H1 (cell line): ENCODE results near the gene CCR8. TPM values are rescaled to one million over a fixed set of nuclear protein-coding genes. Genes with fewer than 3 reads are reported as not detected.

Experiments used
- ASH2L ChIP-seq: fragments of 200-600, 300-600 bp; sonication (generic); IDR thresholded peaks from one replicate; pipeline ENCODE4 v1.7.1; 2017; ENCODE audit warnings: low read length
- SUZ12 ChIP-seq: fragments of 200-600 bp; sonication (generic); IDR thresholded peaks from 2 replicates; pipeline ENCODE4 v1.6.1; 2012; ENCODE audit warnings: mild to moderate bottlenecking, inconsistent platforms, low read length, moderate library complexity, mixed read lengths
- polyA plus RNA-seq, 7 experiments: library from polyadenylated mRNA; depleted of rRNA in 3 of 7; stranded (reverse) in 5 of 7; unstranded in 2 of 7; fragments of >200 nt in 5 of 7; fragments of 200-250 nt in 2 of 7; gene quantifications; 1 replicate in 5 of 7; 2 replicates in 1 of 7; 4 replicates in 1 of 7; pipeline versions ENCODE4 v1.2.1 to v1.2.3, GENCODE V29; 2011 to 2013; ENCODE audit warnings: missing spikeins in 2 of 7, mixed read lengths in 2 of 7
- total RNA-seq: library from RNA; stranded (reverse); fragmentation: NEBNext Ultra II Directional; extraction: Animal tissue kit (Norgen Biotek cat#: 25700); gene quantifications from 2 replicates; pipeline ENCODE4 v1.2.1, GENCODE V29; 2021

Gene CCR8
- total and polyA plus RNA-seq, 2 of the 8 experiments (the other 6 are each of a cell fraction or from before 2014, with no cell fraction given): 0.35 TPM; not detected in 1

GRCh38 chr3:39338201-39338600 is 8.7 kb downstream of the CCR8 start (continued):
- TF ChIP-seq SUZ12 (no peak), ASH2L (no peak)
